Loucy (cell line): ENCODE results near the gene SKI.

Experiments
- EZH2phosphoT487 ChIP-seq: fragments of 200-600 bp; IDR thresholded peaks from 2 replicates; pipeline ENCODE4 v1.6.1; 2018; ENCODE audit warnings: antibody characterized with exemption, mild to moderate bottlenecking, moderate library complexity, borderline replicate concordance
- TF ChIP-seq, protein P1 (sequence below): fragments of 200-600 bp; sonication (generic); conservative IDR thresholded peaks from 2 replicates; pipeline ENCODE4 v1.5.1; 2014; ENCODE audit warnings: mild to moderate bottlenecking, antibody characterized with exemption, low read length

- TF ChIP-seq, protein P1, sequence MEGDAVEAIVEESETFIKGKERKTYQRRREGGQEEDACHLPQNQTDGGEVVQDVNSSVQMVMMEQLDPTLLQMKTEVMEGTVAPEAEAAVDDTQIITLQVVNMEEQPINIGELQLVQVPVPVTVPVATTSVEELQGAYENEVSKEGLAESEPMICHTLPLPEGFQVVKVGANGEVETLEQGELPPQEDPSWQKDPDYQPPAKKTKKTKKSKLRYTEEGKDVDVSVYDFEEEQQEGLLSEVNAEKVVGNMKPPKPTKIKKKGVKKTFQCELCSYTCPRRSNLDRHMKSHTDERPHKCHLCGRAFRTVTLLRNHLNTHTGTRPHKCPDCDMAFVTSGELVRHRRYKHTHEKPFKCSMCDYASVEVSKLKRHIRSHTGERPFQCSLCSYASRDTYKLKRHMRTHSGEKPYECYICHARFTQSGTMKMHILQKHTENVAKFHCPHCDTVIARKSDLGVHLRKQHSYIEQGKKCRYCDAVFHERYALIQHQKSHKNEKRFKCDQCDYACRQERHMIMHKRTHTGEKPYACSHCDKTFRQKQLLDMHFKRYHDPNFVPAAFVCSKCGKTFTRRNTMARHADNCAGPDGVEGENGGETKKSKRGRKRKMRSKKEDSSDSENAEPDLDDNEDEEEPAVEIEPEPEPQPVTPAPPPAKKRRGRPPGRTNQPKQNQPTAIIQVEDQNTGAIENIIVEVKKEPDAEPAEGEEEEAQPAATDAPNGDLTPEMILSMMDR = no peak
- TF ChIP-seq EZH2phosphoT487 = no peak
These were observed 45.4 kb downstream of the SKI start for GRCh38 chr1:2273401-2274090.
